Endothelial cell of umbilical vein (primary cell): Measurements from ENCODE around the gene CAPN15. TPM values are rescaled to one million over a fixed set of nuclear protein-coding genes. Genes with fewer than 3 reads are reported as not detected.
A peak's percentile ranks its signal among the peaks of the same experiment; 100 is the strongest.

Experiments
- BruUV-seq: library from RNA; stranded (reverse); fragments of 400-500 nt; replicated peaks from 2 replicates; lab custom pipeline; 2021; lab: Mats Ljungman, UMichigan
- CTCF ChIA-PET: fragments of 300-600, 350-600 bp; sonication (Branson Sonifier 250); formaldehyde crosslinking; loops from one replicate; lab custom pipeline; 2021; ENCODE audit warnings: antibody characterized with exemption, inconsistent platforms; lab: Charles Lee
- POLR2A ChIA-PET: fragments of 300-600, 350-600 bp; sonication (Branson Sonifier 250); formaldehyde crosslinking; loops from one replicate; lab custom pipeline; 2021; ENCODE audit warnings: antibody characterized with exemption, inconsistent platforms; lab: Charles Lee
- DNase-seq: peaks from one replicate; pipeline ENCODE4 v3.0.0-alpha.2; 2011; ENCODE audit warnings: low read depth, low spot score
- FAIRE-seq: peaks from 2 replicates; lab custom pipeline; 2011; peaks lifted over from hg19 to GRCh38; lab: Jason Lieb, UNC
- H2AFZ ChIP-seq: 2 replicates; pipeline ENCODE4 v1.6.0; 2012; ENCODE audit warnings: low read depth, low read length, control low read depth, inconsistent platforms
- H3K27ac ChIP-seq: 2 replicates; pipeline ENCODE4 v1.5.1; 2011; ENCODE audit warnings: low read depth, mild to moderate bottlenecking, control low read depth, low read length, moderate library complexity; ENCODE audit not compliant: insufficient read depth
- H3K27me3 ChIP-seq, 2 experiments: 2 replicates each; pipeline versions ENCODE4 v1.6.0 to v1.6.1; 2011; ENCODE audit warnings: low read length in 2 of 2, mixed read lengths in 1 of 2; ENCODE audit not compliant: control insufficient read depth in 2 of 2, insufficient read depth in 2 of 2
- H3K36me3 ChIP-seq, 2 experiments: 2 replicates in 1 of 2; 3 replicates in 1 of 2; pipeline ENCODE4 v1.5.1; 2011; ENCODE audit warnings: low read length in 2 of 2, mild to moderate bottlenecking in 1 of 2, moderate library complexity in 1 of 2; ENCODE audit not compliant: control insufficient read depth in 2 of 2, insufficient read depth in 2 of 2; ENCODE audit errors: extremely low read depth in 1 of 2
- H3K4me1 ChIP-seq: 3 replicates; pipeline ENCODE4 v1.5.1; 2011; ENCODE audit warnings: mild to moderate bottlenecking, low read length; ENCODE audit not compliant: control insufficient read depth, insufficient read depth; ENCODE audit errors: extremely low read depth
- H3K4me2 ChIP-seq: 2 replicates; pipeline ENCODE4 v1.6.1; 2011; ENCODE audit warnings: low read length, control low read depth, mixed read lengths; ENCODE audit not compliant: insufficient read depth
- H3K4me3 ChIP-seq, 3 experiments: fragments of 200-600 bp in 1 of 3; sonication (generic), shearing (Covaris generic) in 1 of 3; replicated peaks in 1 of 3; 2 replicates each; pipeline ENCODE4 v1.5.1; 2011 to 2016; ENCODE audit warnings: control low read depth in 3 of 3, low read length in 3 of 3, mild to moderate bottlenecking in 2 of 3, inconsistent platforms in 1 of 3, low read depth in 1 of 3, moderate library complexity in 1 of 3; ENCODE audit not compliant: insufficient read depth in 1 of 3
- H3K79me2 ChIP-seq: 2 replicates; pipeline ENCODE4 v1.6.0; 2012; ENCODE audit warnings: low read length, inconsistent platforms; ENCODE audit not compliant: control insufficient read depth, insufficient read depth
- H3K9ac ChIP-seq: replicated peaks from 2 replicates; pipeline ENCODE3; 2011; ENCODE audit warnings: low read length, control low read depth; ENCODE audit not compliant: insufficient read depth; ENCODE audit errors: extremely low read depth
- H3K9me1 ChIP-seq: replicated peaks from 3 replicates; pipeline ENCODE4 v1.6.0; 2011; ENCODE audit warnings: mild to moderate bottlenecking, low read length; ENCODE audit not compliant: control insufficient read depth, insufficient read depth; ENCODE audit errors: extremely low read depth
- H3K9me3 ChIP-seq: replicated peaks from 2 replicates; pipeline ENCODE4 v1.5.1; 2012; ENCODE audit warnings: low read length, inconsistent platforms; ENCODE audit not compliant: control insufficient read depth, insufficient read depth
- H4K20me1 ChIP-seq: replicated peaks from 2 replicates; pipeline ENCODE3; 2011; ENCODE audit warnings: mild to moderate bottlenecking, low read length; ENCODE audit not compliant: control insufficient read depth, insufficient read depth; ENCODE audit errors: extremely low read depth
- EZH2 ChIP-seq: IDR thresholded peaks from 2 replicates; pipeline ENCODE4 v1.6.1; 2012; ENCODE audit warnings: borderline replicate concordance, low read depth, mild to moderate bottlenecking, moderate library complexity, low read length, inconsistent platforms; ENCODE audit not compliant: severe bottlenecking
- JUN ChIP-seq: IDR thresholded peaks from 2 replicates; pipeline ENCODE4 v1.6.1; 2011; ENCODE audit warnings: borderline replicate concordance, low read depth; ENCODE audit not compliant: insufficient read length, insufficient read depth
- MYC ChIP-seq: IDR thresholded peaks from one replicate; pipeline ENCODE4 v1.6.1; 2011; ENCODE audit warnings: mild to moderate bottlenecking, low read depth, low read length
- dilution Hi-C: fragments of 300-500 bp; cut with MboI; formaldehyde crosslinking; loops from one replicate; pipeline ENCODE4 v1.15.0; 2019; ENCODE audit warnings: low sequenced_read_pairs; ENCODE audit not compliant: extremely low pct_ligation_motif_present
- intact Hi-C: fragments of 100-400 bp; cut with micrococcal nuclease; formaldehyde crosslinking; loops from one replicate; pipeline ENCODE4 v1.10.0; 2022
- polyA plus RNA-seq, 4 experiments: library from polyadenylated mRNA; depleted of rRNA in 3 of 4; stranded (reverse) in 3 of 4; unstranded in 1 of 4; fragments of >200 nt; gene quantifications; 2 replicates each; pipeline versions ENCODE4 v1.2.1 to v1.2.3, GENCODE V29; 2011 to 2012; ENCODE audit warnings: missing spikeins in 1 of 4
- total RNA-seq: library from RNA; stranded (reverse); gene quantifications from 2 replicates; pipeline ENCODE4 v1.2.3, GENCODE V29; 2021
- TF ChIP-seq, protein P1 (sequence below), 2 donors: IDR thresholded peaks; 1 replicate in 1 of 2; 2 replicates in 1 of 2; pipeline ENCODE4 v1.5.1; 2011; ENCODE audit warnings: low read length in 2 of 2, mild to moderate bottlenecking in 2 of 2, moderate library complexity in 2 of 2, control low read depth in 1 of 2, inconsistent platforms in 1 of 2, low read depth in 1 of 2; ENCODE audit not compliant: insufficient read depth in 1 of 2; ENCODE audit errors: extremely low read depth in 1 of 2

The CAPN15 gene
- total and polyA plus RNA-seq, 2 donors (not counting 3 experiments of a cell fraction or from before 2014, with no cell fraction given), result 33.9 to 65.0 TPM

GRCh38 chr16:495127-495748 lies 32.3 kb upstream of the CAPN15 start:
- CTCF ChIA-PET, result interaction anchor here (0.7 to 1.3 kb wide), 10 partner anchors 10 to 125 kb away, joined by 3 to 11 read pairs (median 4); partner anchors contain the start of genes DECR2, MRPL28 and PGAP6
- intact Hi-C loops, result loop anchor here (1.0 to 5.0 kb wide), 2 partner anchors 68 to 103 kb away; partner anchors contain the start of gene RAB11FIP3
- DNase-seq, result peak; percentile 49

More at GRCh38 chr16:495127-495748, 32.3 kb upstream of the CAPN15 start:
- Histone ChIP-seq H3K9me3 (no peaks in the 10 kb centered on the region), H3K4me3 (no peak overlapping the region), H3K27ac (no peak overlapping the region), H3K4me1 (no peaks in the 10 kb centered on the region), H2AFZ (no peak overlapping the region), H3K27me3 (no peaks in the 10 kb centered on the region), H3K4me2 (no peak overlapping the region), H3K36me3 (peaks cover 0 to 24% of the 10 kb centered on the region in 2 experiments), H3K79me2 (no peaks in the 10 kb centered on the region), H4K20me1 (no peaks in the 10 kb centered on the region), H3K9ac (no peak overlapping the region), H3K9me1 (no peaks in the 10 kb centered on the region)
- BruUV-seq, result no TSS peak
- POLR2A ChIA-PET, result interaction anchor here (0.6 kb wide), 1 partner anchor 278 kb away, joined by 3 read pairs; no protein-coding TSS in a partner anchor
- dilution Hi-C loops, result no loop called here
- FAIRE-seq, result peak; percentile 66
- TF ChIP-seq, protein P1, sequence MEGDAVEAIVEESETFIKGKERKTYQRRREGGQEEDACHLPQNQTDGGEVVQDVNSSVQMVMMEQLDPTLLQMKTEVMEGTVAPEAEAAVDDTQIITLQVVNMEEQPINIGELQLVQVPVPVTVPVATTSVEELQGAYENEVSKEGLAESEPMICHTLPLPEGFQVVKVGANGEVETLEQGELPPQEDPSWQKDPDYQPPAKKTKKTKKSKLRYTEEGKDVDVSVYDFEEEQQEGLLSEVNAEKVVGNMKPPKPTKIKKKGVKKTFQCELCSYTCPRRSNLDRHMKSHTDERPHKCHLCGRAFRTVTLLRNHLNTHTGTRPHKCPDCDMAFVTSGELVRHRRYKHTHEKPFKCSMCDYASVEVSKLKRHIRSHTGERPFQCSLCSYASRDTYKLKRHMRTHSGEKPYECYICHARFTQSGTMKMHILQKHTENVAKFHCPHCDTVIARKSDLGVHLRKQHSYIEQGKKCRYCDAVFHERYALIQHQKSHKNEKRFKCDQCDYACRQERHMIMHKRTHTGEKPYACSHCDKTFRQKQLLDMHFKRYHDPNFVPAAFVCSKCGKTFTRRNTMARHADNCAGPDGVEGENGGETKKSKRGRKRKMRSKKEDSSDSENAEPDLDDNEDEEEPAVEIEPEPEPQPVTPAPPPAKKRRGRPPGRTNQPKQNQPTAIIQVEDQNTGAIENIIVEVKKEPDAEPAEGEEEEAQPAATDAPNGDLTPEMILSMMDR (IDR thresholded peaks at IDR 0.05; ENCODE audit: extremely low read depth in 1 of 2, insufficient read depth in 1 of 2, low read depth in 1 of 2, low read length in 2 of 2), result peak; percentile 49 to 54
- TF ChIP-seq MYC (no peak), EZH2 (no peak), JUN (no peak)
